ENCODE results near the gene LTBP1. TPM values are rescaled to one million over a fixed set of nuclear protein-coding genes. Genes with fewer than 3 reads are reported as not detected.

LTBP1 gene
- total and polyA plus RNA-seq, 8 donors, result 11.0 to 134 (median 25.6) TPM

GRCh38 chr2:32947076-32947483, 327 bp downstream of the LTBP1 start:
- WGBS, 5 donors, result 0 to 2% (median 0%) methylated on average over 3 to 52 of the region's 52 CpGs
- H3K27me3 ChIP-seq, result peaks cover 0 to 19% (median 0%) of the 10 kb centered on the region in 3 donors
- intact Hi-C loops (cut with DNase I; ENCODE audit: low total_unique reads), result no loop called here
- no peak for DNase-seq
- H3K36me3 ChIP-seq, result no peaks in the 10 kb centered on the region
- peaks cover 4 to 23% (median 20%) of the 10 kb centered on the region in 4 donors for H3K4me1 ChIP-seq
- H3K27ac ChIP-seq, result peak overlapping the region; percentile 83 to 95 (median 86)
- peak overlapping the region; percentile 76 to 97 (median 82) for H3K4me3 ChIP-seq
- H3K9me3 ChIP-seq, result no peaks in the 10 kb centered on the region
- no peak for TF ChIP-seq POLR2A (IDR thresholded peaks at IDR 0.05)

GRCh38 chr2:32947484-32948143, 861 bp downstream of the LTBP1 start:
- H3K4me1 ChIP-seq, result peaks cover 4 to 23% (median 20%) of the 10 kb centered on the region in 4 donors
- peak overlapping the region; percentile 76 to 97 (median 82) for H3K4me3 ChIP-seq
- 0 to 9% (median 1%) methylated on average over 9 to 74 of the region's 75 CpGs for WGBS, 5 donors
- DNase-seq, result peak; percentile 45 to 85
- H3K36me3 ChIP-seq, result no peaks in the 10 kb centered on the region
- intact Hi-C loops (cut with DNase I; ENCODE audit: low total_unique reads), result no loop called here
- TF ChIP-seq POLR2AphosphoS5 (IDR thresholded peaks at IDR 0.05) (no peak), EP300 (IDR thresholded peaks at IDR 0.05) (no peak), POLR2A (IDR thresholded peaks at IDR 0.05) (no peak)
- TF ChIP-seq, protein P1, sequence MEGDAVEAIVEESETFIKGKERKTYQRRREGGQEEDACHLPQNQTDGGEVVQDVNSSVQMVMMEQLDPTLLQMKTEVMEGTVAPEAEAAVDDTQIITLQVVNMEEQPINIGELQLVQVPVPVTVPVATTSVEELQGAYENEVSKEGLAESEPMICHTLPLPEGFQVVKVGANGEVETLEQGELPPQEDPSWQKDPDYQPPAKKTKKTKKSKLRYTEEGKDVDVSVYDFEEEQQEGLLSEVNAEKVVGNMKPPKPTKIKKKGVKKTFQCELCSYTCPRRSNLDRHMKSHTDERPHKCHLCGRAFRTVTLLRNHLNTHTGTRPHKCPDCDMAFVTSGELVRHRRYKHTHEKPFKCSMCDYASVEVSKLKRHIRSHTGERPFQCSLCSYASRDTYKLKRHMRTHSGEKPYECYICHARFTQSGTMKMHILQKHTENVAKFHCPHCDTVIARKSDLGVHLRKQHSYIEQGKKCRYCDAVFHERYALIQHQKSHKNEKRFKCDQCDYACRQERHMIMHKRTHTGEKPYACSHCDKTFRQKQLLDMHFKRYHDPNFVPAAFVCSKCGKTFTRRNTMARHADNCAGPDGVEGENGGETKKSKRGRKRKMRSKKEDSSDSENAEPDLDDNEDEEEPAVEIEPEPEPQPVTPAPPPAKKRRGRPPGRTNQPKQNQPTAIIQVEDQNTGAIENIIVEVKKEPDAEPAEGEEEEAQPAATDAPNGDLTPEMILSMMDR (IDR thresholded peaks at IDR 0.05), result no peak
- peak overlapping the region; percentile 83 to 95 (median 86) for H3K27ac ChIP-seq
- peaks cover 0 to 19% (median 0%) of the 10 kb centered on the region in 3 donors for H3K27me3 ChIP-seq
- no peaks in the 10 kb centered on the region for H3K9me3 ChIP-seq

GRCh38 chr2:32948266-32948665, 1.5 kb downstream of the LTBP1 start:
- H3K9me3 ChIP-seq, result no peaks in the 10 kb centered on the region
- TF ChIP-seq POLR2A (IDR thresholded peaks at IDR 0.05) (no peak), EP300 (IDR thresholded peaks at IDR 0.05) (no peak), POLR2AphosphoS5 (IDR thresholded peaks at IDR 0.05) (no peak)
- TF ChIP-seq, protein P1 (IDR thresholded peaks at IDR 0.05), result no peak
- no peaks in the 10 kb centered on the region for H3K36me3 ChIP-seq
- no peak for DNase-seq
- WGBS, 5 donors, result 56 to 82% (median 75%) methylated on average over 3 of the region's 3 CpGs
- peaks cover 0 to 19% (median 0%) of the 10 kb centered on the region in 3 donors for H3K27me3 ChIP-seq
- H3K4me3 ChIP-seq, result peak overlapping the region; percentile 76 to 97 (median 82)
- intact Hi-C loops (cut with DNase I; ENCODE audit: low total_unique reads), result no loop called here
- H3K4me1 ChIP-seq, result peaks cover 4 to 23% (median 20%) of the 10 kb centered on the region in 4 donors
- peak overlapping the region in 3 of 5 donors; percentile 83 to 95 (median 86) for H3K27ac ChIP-seq

- H3K9me3 ChIP-seq, result no peaks in the 10 kb centered on the region
- H3K27me3 ChIP-seq, result peaks cover 0 to 19% (median 0%) of the 10 kb centered on the region in 3 donors
- no peaks in the 10 kb centered on the region for H3K36me3 ChIP-seq
- no peak for DNase-seq
- intact Hi-C loops (cut with DNase I; ENCODE audit: low total_unique reads), result no loop called here
- peaks cover 4 to 29% (median 20%) of the 10 kb centered on the region in 4 donors for H3K4me1 ChIP-seq
- H3K27ac ChIP-seq, result no peak overlapping the region
- WGBS, 5 donors, result 87 to 99% (median 97%) methylated on average over 3 of the region's 3 CpGs
- H3K4me3 ChIP-seq, result no peak overlapping the region
- TF ChIP-seq EP300 (IDR thresholded peaks at IDR 0.05), result no peak
- no peak for TF ChIP-seq POLR2AphosphoS5 (IDR thresholded peaks at IDR 0.05)
- TF ChIP-seq POLR2A (IDR thresholded peaks at IDR 0.05), result no peak
- TF ChIP-seq, protein P1 (IDR thresholded peaks at IDR 0.05), result no peak
Measured at GRCh38 chr2:32949260-32949659, 2.5 kb downstream of the LTBP1 start.

DNA sequence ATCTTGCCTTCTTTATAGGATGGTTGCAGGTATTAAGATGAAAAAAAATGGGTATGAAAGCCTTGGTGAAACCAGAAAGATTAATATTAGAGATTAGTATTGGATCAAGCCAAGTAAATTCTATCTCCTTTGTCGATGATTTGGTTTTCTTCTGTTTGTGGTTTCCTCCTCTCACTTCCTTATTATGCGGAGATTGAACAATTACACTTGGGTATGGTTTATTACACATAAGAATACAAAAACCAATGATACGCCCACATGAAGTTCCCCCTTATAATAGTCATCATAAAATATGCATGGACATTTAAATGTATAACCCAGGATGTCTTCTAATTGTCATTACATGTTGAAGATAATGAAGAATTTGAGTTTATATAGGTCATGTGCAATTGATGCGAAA, 4.9 kb downstream of the LTBP1 start:
- no peak for DNase-seq
- Histone ChIP-seq H3K36me3 (no peaks in the 10 kb centered on the region), H3K9me3 (no peaks in the 10 kb centered on the region), H3K27me3 (peaks cover 0 to 19% (median 0%) of the 10 kb centered on the region in 3 donors), H3K4me3 (no peak overlapping the region), H3K27ac (no peak overlapping the region), H3K4me1 (peaks cover 0 to 25% (median 14%) of the 10 kb centered on the region in 4 donors)
- WGBS, 5 donors, result 76 to 88% (median 84%) methylated on average over 4 of the region's 4 CpGs
- intact Hi-C loops (cut with DNase I; ENCODE audit: low total_unique reads), result loop anchor here (10.0 kb wide), 1 partner anchor 177 kb away; no protein-coding TSS in a partner anchor
- TF ChIP-seq, protein P1 (IDR thresholded peaks at IDR 0.05), result no peak
- TF ChIP-seq POLR2AphosphoS5 (IDR thresholded peaks at IDR 0.05) (no peak), EP300 (IDR thresholded peaks at IDR 0.05) (no peak), POLR2A (IDR thresholded peaks at IDR 0.05) (no peak)
